Measurements from ENCODE around the gene COA6. TPM values are rescaled to one million over a fixed set of nuclear protein-coding genes. Genes with fewer than 3 reads are reported as not detected.

Gene COA6
- total RNA-seq, 1 donor from 2014 or later = 14.6 TPM

- Mint-ChIP-seq H3K9me3 (ENCODE audit: unreplicated experiment) (no peaks in the 10 kb centered on the region), H3K27me3 (ENCODE audit: unreplicated experiment) (peaks cover 2% of the 10 kb centered on the region), H3K4me3 (ENCODE audit: unreplicated experiment) (no peak overlapping the region), H3K4me1 (ENCODE audit: low read depth, unreplicated experiment) (no peaks in the 10 kb centered on the region), H3K36me3 (ENCODE audit: unreplicated experiment) (no peaks in the 10 kb centered on the region), H3K27ac (ENCODE audit: unreplicated experiment) (no peak overlapping the region)
- no peak for DNase-seq
- no peak for TF ChIP-seq CTCF (IDR thresholded peaks at IDR 0.05; ENCODE audit: partially characterized antibody, unreplicated experiment)
Measured at GRCh38 chr1:234427950-234428646, 54.8 kb downstream of the COA6 start.

- peaks cover 2% of the 10 kb centered on the region for H3K27me3 Mint-ChIP-seq (ENCODE audit: unreplicated experiment)
- no peak for DNase-seq
- H3K9me3 Mint-ChIP-seq (ENCODE audit: unreplicated experiment) = no peaks in the 10 kb centered on the region
- H3K4me1 Mint-ChIP-seq (ENCODE audit: low read depth, unreplicated experiment) = no peaks in the 10 kb centered on the region
- no peak for TF ChIP-seq CTCF (IDR thresholded peaks at IDR 0.05; ENCODE audit: partially characterized antibody, unreplicated experiment)
- H3K36me3 Mint-ChIP-seq (ENCODE audit: unreplicated experiment) = no peaks in the 10 kb centered on the region
- H3K4me3 Mint-ChIP-seq (ENCODE audit: unreplicated experiment) = no peak overlapping the region
- no peak overlapping the region for H3K27ac Mint-ChIP-seq (ENCODE audit: unreplicated experiment)
Measured at GRCh38 chr1:234429434-234429806, 56.2 kb downstream of the COA6 start.

GRCh38 chr1:234430691-234431090, 57.4 kb downstream of the COA6 start:
- TF ChIP-seq CTCF (IDR thresholded peaks at IDR 0.05; ENCODE audit: partially characterized antibody, unreplicated experiment) = no peak
- no peak for DNase-seq
- no peak overlapping the region for H3K4me3 Mint-ChIP-seq (ENCODE audit: unreplicated experiment)
- no peaks in the 10 kb centered on the region for H3K36me3 Mint-ChIP-seq (ENCODE audit: unreplicated experiment)
- H3K9me3 Mint-ChIP-seq (ENCODE audit: unreplicated experiment) = no peaks in the 10 kb centered on the region
- no peaks in the 10 kb centered on the region for H3K4me1 Mint-ChIP-seq (ENCODE audit: low read depth, unreplicated experiment)
- no peak overlapping the region for H3K27ac Mint-ChIP-seq (ENCODE audit: unreplicated experiment)
- peaks cover 2% of the 10 kb centered on the region for H3K27me3 Mint-ChIP-seq (ENCODE audit: unreplicated experiment)

GRCh38 chr1:234431255-234431654, 58.0 kb downstream of the COA6 start:
- TF ChIP-seq CTCF (IDR thresholded peaks at IDR 0.05; ENCODE audit: partially characterized antibody, unreplicated experiment) = no peak
- Mint-ChIP-seq H3K36me3 (ENCODE audit: unreplicated experiment) (no peaks in the 10 kb centered on the region), H3K4me1 (ENCODE audit: low read depth, unreplicated experiment) (no peaks in the 10 kb centered on the region), H3K27ac (ENCODE audit: unreplicated experiment) (no peak overlapping the region), H3K27me3 (ENCODE audit: unreplicated experiment) (peaks cover 2% of the 10 kb centered on the region), H3K4me3 (ENCODE audit: unreplicated experiment) (no peak overlapping the region), H3K9me3 (ENCODE audit: unreplicated experiment) (no peaks in the 10 kb centered on the region)
- no peak for DNase-seq

- Mint-ChIP-seq H3K27me3 (ENCODE audit: unreplicated experiment) (peaks cover 2% of the 10 kb centered on the region), H3K27ac (ENCODE audit: unreplicated experiment) (no peak overlapping the region), H3K4me3 (ENCODE audit: unreplicated experiment) (no peak overlapping the region), H3K4me1 (ENCODE audit: low read depth, unreplicated experiment) (no peaks in the 10 kb centered on the region), H3K9me3 (ENCODE audit: unreplicated experiment) (no peaks in the 10 kb centered on the region), H3K36me3 (ENCODE audit: unreplicated experiment) (peaks cover under 1% of the 10 kb centered on the region)
- no peak for TF ChIP-seq CTCF (IDR thresholded peaks at IDR 0.05; ENCODE audit: partially characterized antibody, unreplicated experiment)
- no peak for DNase-seq
Measured at GRCh38 chr1:234433563-234434285, 60.5 kb downstream of the COA6 start.

Measured in glutamatergic neuron (in vitro differentiated cells).